NT2/D1 (cell line): Measurements from ENCODE around the gene GIMAP6.
"Not testable (repeated sequence)": the region's sequence is repeated elsewhere in the genome, so short reads cannot be mapped to it uniquely, and the experiment has no call there.

ENCODE experiments used
- DNase-seq: peaks from one replicate; pipeline ENCODE4 v3.0.0-alpha.2; 2011; ENCODE audit warnings: low read depth, low spot score
- H3K27me3 ChIP-seq: 2 replicates; pipeline ENCODE4 v1.6.0; 2011; ENCODE audit warnings: mild to moderate bottlenecking; ENCODE audit not compliant: insufficient read length, insufficient read depth
- H3K36me3 ChIP-seq: 2 replicates; pipeline ENCODE4 v1.6.1; 2011; ENCODE audit warnings: mild to moderate bottlenecking, low read length, mixed read lengths; ENCODE audit not compliant: insufficient read depth, insufficient read length
- H3K4me1 ChIP-seq: 2 replicates; pipeline ENCODE4 v1.5.1; 2011; ENCODE audit not compliant: insufficient read depth, insufficient read length
- H3K4me3 ChIP-seq: 2 replicates; pipeline ENCODE4 v1.5.1; 2011; ENCODE audit warnings: low read depth; ENCODE audit not compliant: insufficient read length
- H3K9ac ChIP-seq: 2 replicates; pipeline ENCODE4 v1.6.0; 2011; ENCODE audit warnings: low read depth; ENCODE audit not compliant: insufficient read length
- H3K9me3 ChIP-seq: 2 replicates; pipeline ENCODE4 v1.5.1; 2011; ENCODE audit warnings: mild to moderate bottlenecking, low read length; ENCODE audit not compliant: insufficient read depth
- SUZ12 ChIP-seq: IDR thresholded peaks from 2 replicates; pipeline ENCODE4 v1.6.1; 2011; ENCODE audit not compliant: insufficient read length, insufficient read depth; ENCODE audit errors: extremely low read depth
- YY1 ChIP-seq: IDR thresholded peaks from 2 replicates; pipeline ENCODE4 v1.6.1; 2011; ENCODE audit not compliant: insufficient read length, insufficient read depth
- ZNF274 ChIP-seq: IDR thresholded peaks from 2 replicates; pipeline ENCODE4 v1.6.1; 2011; ENCODE audit warnings: mild to moderate bottlenecking, low read depth, low read length

The GIMAP6 gene

DNA sequence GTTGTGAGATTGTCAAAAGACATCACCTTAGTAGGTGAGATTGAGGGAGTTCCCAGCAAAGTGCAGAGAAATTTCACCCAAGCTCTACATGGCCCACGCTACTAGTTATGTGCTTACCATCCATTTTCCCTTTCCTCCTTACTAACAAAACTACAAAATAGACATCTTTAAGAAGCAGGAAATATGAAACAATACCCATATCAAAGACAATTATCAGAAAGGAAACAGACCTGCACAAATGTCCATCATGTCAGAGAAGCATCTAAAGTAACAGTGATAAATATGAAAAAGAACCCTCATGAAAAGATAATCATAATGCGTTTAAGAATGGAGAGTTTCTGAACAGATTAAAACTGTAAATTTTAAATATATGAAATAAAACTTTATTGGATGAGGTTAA is 36.8 kb downstream of the GIMAP6 start:
- no peaks in the 10 kb centered on the region for H3K36me3 ChIP-seq
- no peak overlapping the region for H3K9ac ChIP-seq
- H3K27me3 ChIP-seq: no peaks in the 10 kb centered on the region
- H3K9me3 ChIP-seq: peaks cover 9% of the 10 kb centered on the region; the same call in 1 of the 2 replicates
- DNase-seq: no peak
- H3K4me1 ChIP-seq: no peaks in the 10 kb centered on the region
- H3K4me3 ChIP-seq: no peak overlapping the region
- TF ChIP-seq ZNF274: no peak
- no peak for TF ChIP-seq SUZ12
- TF ChIP-seq YY1: no peak

DNA sequence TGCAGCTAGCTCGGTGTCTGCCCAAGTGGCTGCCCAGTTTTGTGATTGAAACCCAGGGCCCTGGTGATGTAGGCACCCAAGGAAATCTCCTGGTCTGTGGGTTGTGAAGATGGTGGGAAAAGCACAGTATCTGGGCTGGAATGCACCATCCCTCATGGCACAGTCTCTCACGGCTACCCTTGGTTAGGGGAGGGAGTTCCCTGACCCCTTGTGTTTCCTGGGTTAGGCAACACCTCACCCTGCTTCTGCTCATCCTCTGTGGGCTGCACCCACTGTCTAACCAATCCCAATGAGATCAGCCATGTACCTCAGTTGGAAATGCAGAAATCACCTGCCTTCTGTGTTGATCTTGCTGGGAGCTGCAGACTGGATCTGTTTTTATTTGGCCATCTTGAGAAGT is 37.4 kb downstream of the GIMAP6 start:
- Histone ChIP-seq H3K9ac (no peak overlapping the region), H3K9me3 (peaks cover 9% of the 10 kb centered on the region; the same call in 1 of the 2 replicates), H3K27me3 (no peaks in the 10 kb centered on the region), H3K4me1 (no peaks in the 10 kb centered on the region), H3K4me3 (no peak overlapping the region), H3K36me3 (no peaks in the 10 kb centered on the region)
- TF ChIP-seq ZNF274: no peak
- no peak for TF ChIP-seq YY1
- no peak for TF ChIP-seq SUZ12
- DNase-seq: no peak

DNA sequence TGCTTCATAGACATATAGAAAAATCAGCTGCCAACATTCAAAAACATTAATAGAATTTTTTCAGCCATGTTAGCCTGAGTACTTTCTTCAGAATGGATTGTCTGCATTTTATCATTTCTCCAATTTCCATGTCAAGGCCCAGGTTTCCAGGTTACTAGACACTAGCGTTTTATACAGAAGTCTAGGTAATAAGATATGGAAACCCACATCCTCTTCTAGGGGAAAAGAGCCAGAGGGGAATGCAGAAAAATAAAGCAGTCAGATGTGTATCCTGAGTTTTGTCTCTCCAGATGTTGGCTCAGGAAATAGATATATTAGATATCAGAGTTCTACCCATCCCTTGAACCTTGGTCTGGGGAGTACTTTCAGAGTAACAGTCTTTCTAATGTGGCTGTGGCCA is 44.6 kb downstream of the GIMAP6 start:
- Histone ChIP-seq H3K4me3 (no peak overlapping the region), H3K9me3 (no peaks in the 10 kb centered on the region), H3K36me3 (no peaks in the 10 kb centered on the region), H3K4me1 (no peaks in the 10 kb centered on the region), H3K9ac (no peak overlapping the region), H3K27me3 (no peaks in the 10 kb centered on the region)
- no peak for TF ChIP-seq YY1
- no peak for TF ChIP-seq ZNF274
- TF ChIP-seq SUZ12: no peak
- DNase-seq: no peak

DNA sequence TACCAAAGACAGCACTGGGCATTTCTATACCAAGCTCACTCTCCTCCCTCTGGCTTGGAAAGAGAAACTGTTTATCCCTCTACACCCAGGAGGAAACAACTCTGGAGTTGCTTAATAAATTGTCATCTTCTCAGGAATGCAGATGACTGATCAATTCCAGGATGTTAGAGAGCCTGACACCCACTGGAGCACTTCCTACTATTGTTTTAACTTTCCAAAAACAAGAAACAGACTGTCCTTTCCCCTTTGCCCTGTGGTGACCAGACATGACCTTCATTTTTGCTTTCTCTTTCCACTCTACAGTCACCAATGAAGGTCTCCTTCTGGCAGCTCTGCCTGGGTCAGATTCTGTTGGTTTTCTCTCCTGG is 45.4 kb downstream of the GIMAP6 start:
- Histone ChIP-seq H3K4me3 (no peak overlapping the region), H3K4me1 (no peaks in the 10 kb centered on the region), H3K36me3 (no peaks in the 10 kb centered on the region), H3K27me3 (no peaks in the 10 kb centered on the region), H3K9me3 (no peaks in the 10 kb centered on the region), H3K9ac (no peak overlapping the region)
- no peak for TF ChIP-seq ZNF274
- no peak for TF ChIP-seq SUZ12
- no peak for TF ChIP-seq YY1
- DNase-seq: no peak

DNA sequence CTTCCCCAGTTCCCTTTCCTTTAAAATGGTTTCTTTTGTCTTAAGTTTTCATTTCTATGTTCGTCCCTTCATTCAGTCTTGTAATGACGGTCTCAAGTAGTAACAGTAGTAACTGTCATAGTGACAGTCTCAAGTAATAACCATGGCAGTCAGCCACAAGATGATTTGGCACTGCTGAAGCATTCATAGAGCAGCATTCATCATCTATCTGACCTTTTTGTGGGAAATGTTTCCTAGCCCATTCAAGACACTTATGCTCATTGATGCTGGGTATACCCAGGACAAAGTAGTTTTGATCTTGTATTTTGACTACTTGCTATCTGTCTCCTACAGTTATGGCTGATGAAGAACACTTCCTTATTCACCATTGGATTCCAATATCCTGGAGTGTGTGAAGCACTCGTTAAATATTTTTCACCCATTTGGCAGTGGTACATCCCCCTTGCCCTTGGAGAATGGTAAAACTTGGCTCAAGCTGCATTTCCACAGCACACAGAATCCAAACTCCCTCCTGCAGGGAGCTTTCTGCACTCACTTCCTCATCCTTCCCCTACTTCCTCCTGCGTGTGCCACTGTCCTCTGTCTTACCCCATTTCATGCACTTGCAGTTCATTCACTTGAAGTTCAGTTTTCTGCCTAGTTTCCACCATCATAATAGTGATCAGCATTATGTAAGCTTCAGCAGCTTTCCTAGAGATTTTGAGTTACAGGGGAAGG is 46.0 kb downstream of the GIMAP6 start:
- no peak for TF ChIP-seq SUZ12
- TF ChIP-seq ZNF274: no peak
- no peak for TF ChIP-seq YY1
- Histone ChIP-seq H3K36me3 (no peaks in the 10 kb centered on the region), H3K4me3 (no peak overlapping the region), H3K4me1 (no peaks in the 10 kb centered on the region), H3K9ac (no peak overlapping the region), H3K27me3 (no peaks in the 10 kb centered on the region), H3K9me3 (peaks cover 2% of the 10 kb centered on the region; the same call in 1 of the 2 replicates)
- DNase-seq: no peak

DNA sequence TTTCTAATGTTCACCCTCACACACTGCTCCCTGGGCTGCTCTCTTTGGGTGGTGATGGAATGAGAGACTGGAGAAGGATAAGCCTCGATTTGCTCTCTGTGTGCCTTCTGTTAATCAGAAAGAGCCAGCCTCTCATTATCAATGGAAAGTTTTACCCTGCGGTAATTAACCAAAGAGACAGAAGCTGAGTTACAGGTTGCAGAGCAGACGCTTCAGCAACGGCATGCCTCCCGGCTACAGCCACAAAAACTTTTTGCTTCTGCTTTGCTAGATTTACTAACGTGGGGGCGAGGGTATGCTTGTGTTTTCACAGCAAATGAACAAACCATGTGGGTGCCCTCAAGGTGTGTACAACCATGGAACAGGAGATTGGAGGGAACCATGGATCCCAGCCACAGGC is 47.0 kb downstream of the GIMAP6 start:
- Histone ChIP-seq H3K4me3 (no peak overlapping the region), H3K27me3 (no peaks in the 10 kb centered on the region), H3K9ac (no peak overlapping the region), H3K4me1 (no peaks in the 10 kb centered on the region), H3K36me3 (no peaks in the 10 kb centered on the region), H3K9me3 (peaks cover 7% of the 10 kb centered on the region; the same call in 1 of the 2 replicates)
- DNase-seq: no peak
- TF ChIP-seq SUZ12: no peak
- TF ChIP-seq YY1: no peak
- TF ChIP-seq ZNF274: no peak

DNA sequence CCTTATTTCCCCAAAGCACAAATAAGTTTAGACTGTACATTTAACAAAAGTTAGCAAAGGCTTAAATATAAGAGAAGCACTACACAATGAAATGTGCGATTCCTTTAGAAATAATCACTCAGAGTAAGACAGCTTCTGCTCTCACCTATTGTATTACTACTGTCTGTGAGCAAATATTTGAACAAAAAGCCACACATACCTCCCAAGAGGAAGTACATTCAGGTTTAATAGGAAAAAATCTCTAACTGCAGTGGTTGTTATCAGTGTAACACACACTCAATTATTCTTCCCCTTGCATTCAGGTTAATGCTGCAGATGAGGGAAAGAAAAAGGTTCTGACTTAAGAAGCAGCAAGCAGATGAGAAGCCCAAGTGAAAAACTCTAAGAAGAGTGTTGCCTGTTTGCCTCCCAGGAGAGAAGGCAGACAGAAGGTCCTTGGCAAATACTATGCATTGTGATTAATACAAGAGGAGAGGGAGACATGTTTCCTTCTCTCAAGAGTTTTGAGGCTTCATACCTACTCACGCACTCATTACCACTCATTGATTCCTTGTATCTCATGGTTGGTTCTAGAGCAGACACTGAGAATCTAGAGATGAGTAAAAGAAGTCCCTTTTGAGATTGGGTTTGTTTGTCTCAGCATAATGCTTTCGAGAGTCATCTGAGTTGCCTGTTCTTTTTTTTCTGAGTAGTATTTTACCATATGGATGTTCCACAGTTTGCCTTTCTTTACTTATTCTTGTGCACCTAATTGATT is 51.4 kb downstream of the GIMAP6 start:
- H3K9ac ChIP-seq: no peak overlapping the region
- no peak for TF ChIP-seq YY1
- no peak for TF ChIP-seq SUZ12
- TF ChIP-seq ZNF274: no peak
- peaks cover 7% of the 10 kb centered on the region; the same call in 1 of the 2 replicates for H3K9me3 ChIP-seq
- DNase-seq: no peak
- no peaks in the 10 kb centered on the region for H3K27me3 ChIP-seq
- H3K4me3 ChIP-seq: no peak overlapping the region
- H3K36me3 ChIP-seq: no peaks in the 10 kb centered on the region
- H3K4me1 ChIP-seq: no peaks in the 10 kb centered on the region

DNA sequence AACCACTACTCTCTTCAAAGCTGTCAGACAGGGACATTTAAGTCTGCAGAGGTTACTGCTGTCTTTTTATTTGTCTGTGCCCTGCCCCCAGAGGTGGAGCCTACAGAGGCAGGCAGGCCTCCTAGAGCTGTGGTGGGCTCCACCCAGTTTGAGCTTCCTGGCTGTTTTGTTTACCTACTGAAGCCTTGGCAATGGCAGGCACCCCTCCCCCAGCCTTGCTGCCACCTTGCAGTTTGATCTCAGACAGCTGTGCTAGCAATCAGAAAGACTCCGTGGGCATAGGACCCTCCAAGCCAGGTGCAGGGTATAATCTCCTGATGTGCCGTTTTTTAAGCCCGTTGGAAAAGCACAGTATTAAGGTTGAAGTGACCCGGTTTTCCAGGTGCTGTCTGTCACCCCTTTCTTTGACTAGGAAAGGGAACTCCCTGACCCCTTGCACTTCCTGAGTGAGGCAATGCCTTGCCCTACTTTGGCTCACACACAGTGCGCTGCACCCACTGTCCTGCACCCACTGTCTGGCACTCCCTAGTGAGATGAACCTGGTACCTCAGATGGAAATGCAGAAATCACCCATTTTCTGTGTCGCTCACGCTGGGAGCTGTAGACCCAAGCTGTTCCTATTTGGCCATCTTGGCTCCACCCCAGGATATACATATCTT is 52.1 kb downstream of the GIMAP6 start:
- not testable (repeated sequence) for H3K9ac ChIP-seq, H3K4me1 ChIP-seq, H3K27me3 ChIP-seq, H3K36me3 ChIP-seq, H3K4me3 ChIP-seq, H3K9me3 ChIP-seq, DNase-seq
